CD4-positive, alpha-beta T cell treated with Interleukin-21 for 1 hour (primary cell): ENCODE measurements around the gene PRRC2B.
A peak's percentile ranks its signal among the peaks of the same experiment; 100 is the strongest.

Source experiments
- DNase-seq: peaks from one replicate; pipeline ENCODE4 v3.0.0-alpha.2; 2020

PRRC2B gene

DNA sequence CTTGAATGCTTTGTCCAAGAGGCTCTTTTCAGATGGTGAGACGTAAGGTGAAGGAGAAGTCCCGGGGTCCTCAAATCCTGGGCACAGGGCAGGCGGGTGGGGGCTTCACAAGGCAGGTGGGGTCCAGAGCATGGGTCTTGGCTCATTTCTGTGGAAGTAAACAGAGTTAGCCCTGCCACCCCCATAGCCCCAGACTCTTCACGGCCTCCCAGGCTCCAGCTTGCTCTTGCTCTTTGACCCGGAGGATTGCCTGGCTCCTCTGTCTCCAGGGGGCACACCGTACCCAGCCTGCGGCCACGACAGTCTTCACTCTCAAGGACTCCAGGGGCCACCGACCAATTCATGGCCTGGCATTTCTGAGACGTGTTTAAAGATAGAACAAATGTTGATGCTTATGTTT is 80.0 kb downstream of the PRRC2B start:
- no peak for DNase-seq

DNA sequence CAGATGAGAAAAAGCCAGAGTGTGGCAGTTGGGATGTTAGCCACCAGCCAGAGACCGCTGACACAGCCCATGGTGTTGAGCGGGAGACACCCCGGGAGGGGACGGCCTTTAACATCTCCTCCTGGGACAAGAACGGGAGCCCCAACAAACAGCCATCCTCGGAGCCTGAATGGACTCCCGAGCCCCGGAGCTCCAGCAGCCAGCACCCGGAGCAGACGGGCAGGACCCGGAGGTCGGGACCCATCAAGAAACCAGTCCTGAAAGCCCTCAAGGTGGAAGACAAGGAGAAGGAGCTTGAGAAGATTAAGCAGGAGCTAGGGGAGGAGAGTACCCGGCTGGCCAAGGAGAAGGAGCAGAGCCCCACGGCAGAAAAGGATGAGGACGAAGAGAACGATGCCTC is 80.8 kb downstream of the PRRC2B start:
- no peak for DNase-seq

DNA sequence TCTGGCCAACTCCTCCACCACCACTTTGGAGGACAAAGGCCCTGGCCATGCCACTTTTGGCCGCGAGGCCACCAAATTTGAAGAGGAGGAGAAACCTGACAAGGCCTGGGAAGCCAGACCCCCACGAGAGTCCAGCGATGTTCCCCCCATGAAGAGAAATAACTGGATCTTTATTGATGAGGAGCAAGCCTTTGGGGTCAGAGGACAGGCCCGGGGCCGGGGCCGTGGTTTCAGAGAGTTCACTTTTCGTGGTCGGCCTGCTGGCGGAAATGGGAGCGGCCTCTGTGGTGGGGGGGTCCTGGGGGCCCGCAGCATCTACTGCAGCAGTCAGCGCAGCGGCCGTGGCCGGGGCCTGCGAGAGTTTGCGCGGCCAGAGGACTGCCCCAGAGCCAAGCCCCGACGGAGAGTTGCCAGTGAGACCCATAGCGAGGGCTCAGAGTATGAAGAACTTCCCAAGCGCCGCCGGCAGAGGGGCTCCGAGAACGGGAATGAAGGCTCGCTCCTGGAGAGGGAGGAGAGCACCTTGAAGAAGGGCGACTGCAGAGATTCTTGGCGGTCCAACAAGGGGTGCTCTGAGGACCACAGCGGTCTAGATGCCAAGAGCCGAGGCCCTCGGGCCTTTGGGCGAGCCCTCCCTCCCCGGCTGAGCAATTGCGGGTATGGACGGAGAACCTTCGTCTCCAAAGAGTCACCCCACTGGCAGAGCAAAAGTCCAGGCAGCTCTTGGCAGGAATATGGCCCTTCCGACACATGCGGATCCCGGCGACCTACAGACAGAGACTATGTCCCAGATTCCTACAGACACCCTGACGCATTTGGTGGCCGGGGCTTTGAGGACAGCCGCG is 81.4 kb downstream of the PRRC2B start:
- DNase-seq = no peak

DNA sequence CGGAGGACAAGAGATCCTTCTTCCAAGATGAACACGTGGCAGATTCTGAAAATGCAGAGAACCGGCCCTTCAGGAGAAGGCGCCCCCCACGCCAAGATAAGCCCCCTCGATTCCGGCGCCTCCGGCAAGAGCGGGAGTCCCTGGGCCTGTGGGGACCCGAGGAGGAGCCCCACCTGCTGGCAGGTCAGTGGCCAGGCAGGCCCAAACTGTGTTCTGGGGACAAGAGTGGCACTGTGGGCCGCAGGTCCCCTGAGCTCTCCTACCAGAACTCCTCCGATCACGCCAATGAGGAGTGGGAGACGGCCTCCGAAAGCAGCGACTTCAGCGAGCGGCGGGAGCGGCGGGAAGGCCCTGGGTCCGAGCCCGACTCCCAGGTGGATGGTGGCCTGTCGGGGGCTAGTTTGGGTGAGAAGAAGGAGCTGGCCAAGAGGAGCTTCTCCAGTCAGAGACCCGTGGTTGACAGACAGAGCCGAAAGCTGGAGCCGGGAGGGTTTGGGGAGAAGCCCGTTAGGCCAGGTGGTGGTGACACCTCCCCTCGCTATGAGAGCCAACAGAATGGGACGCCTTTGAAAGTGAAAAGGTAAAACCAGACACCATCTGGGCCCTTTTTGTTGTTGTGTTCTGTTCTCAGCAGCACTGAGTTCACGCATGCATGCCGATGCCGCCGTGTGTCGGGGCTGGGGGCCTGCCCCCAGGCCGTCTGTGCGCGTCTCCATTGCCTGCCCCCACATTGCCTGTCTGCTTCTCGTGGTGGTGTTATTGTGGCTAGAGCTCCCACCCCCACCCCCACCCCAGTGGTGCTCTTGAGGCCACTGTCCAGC is 82.3 kb downstream of the PRRC2B start:
- no peak for DNase-seq

DNA sequence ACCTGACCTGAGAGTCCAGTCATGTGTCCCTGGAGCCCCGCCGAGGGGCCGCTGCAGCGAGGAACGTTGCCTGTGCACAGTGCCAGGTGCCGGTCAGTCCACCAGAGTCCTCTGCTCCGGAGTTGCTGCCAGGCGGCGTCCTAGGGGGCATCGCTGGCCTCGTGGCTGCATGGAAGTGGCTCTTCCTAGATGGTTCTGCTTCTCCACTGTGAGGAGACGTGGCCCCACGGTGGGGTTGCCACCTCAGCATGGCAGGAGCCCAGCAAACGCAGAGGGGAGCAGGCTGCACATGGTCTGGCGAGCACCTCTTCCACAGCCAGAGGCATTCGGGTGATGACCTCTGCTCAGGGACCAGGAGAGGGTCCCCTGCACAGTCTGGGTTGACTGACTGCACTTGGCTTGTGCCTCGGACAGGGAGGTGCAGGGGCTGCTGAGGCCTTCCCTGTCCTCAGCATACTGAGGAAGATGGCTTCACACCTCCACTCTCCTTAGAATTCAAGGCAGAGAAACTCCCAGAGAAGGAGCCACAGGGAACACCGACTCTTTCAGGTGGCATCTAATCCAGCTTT is 83.0 kb downstream of the PRRC2B start:
- no peak for DNase-seq

DNA sequence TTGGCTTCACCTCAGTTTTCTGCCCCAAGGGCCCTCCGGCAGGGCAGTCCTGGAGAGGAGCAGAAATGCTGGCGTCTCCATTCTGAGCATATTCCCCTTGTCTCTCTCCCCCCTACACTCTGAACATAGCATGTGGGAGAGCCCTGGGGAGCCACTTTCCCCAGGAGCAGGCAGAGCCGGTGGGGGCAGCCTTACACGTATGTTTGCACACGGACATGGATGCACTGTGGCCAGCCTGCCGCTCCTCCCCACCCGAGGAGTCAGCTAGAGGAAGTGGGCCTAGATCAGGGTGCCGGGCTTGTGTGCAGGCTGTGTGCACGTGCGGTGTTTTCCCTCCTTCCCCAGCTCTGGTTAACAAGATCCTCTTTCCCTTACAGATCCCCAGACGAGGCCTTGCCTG is 83.5 kb downstream of the PRRC2B start:
- no peak for DNase-seq

DNA sequence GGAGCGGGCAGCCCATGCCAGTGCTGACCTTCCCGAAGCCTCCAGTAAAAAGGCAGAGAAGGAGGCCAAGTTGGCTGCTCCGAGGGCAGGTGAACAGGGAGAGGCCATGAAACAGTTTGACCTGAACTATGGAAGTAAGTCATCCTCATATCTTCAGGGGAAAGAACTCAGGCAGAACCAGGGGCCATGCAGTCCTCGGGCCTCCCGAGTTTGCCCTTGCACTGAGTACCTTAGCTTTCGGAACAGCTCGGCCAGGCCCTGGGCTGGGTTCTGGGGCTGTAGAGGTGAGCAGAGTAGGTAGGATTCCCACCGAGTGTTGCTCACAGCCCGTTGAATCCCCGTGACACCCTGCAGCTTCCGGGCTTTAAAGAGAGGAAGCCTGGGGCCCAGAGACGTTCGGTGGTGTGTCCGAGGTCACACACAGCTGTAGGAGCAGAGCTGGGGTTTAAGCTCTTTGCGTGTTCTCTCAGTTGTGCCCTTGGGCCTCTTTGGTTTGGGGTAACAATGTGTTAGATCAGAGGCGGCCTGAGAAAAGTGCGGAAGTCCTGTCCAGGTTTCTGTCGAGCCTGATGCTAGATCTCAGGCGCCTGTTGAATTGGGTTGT is 84.0 kb downstream of the PRRC2B start:
- no peak for DNase-seq

DNA sequence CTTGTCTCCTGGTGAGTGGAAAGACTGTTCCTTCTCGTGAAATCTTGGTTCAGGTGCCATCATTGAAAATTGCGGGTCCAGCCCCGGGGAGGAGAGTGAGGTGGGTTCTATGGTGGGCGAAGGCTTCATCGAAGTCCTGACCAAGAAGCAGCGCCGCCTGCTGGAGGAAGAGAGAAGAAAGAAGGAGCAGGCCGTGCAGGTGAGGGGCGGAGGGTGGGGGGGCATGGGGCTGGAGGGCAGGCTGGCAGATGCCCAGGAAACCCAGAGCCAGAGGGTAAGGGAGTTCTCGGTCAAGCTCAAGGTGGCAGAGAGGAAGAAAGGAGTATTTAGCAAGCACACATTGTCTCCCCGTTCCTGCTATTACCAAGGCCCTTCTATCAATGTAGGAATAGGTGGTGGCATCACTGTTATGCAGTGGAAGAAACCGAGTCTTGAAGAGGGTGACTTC is 84.6 kb downstream of the PRRC2B start:
- DNase-seq = peak; percentile 65

DNA sequence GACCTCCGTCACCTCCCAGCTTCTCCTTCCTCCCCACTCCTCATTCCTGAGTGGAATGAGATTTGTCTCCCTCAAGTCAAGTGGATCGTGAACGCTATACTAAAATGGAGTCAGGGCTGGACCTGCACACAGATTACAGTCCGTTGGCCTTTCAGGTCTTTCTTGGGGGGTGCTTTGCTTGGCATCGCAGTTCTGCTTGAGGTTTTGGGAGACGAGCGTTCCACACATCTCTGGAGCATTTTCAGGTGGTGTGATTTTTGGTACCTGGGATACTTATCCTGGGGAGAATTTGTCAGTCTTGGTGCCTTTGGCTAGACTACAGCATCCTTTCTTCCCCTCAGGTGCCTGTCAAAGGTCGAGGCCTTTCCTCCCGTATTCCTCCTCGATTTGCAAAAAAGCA is 85.0 kb downstream of the PRRC2B start:
- no peak for DNase-seq

DNA sequence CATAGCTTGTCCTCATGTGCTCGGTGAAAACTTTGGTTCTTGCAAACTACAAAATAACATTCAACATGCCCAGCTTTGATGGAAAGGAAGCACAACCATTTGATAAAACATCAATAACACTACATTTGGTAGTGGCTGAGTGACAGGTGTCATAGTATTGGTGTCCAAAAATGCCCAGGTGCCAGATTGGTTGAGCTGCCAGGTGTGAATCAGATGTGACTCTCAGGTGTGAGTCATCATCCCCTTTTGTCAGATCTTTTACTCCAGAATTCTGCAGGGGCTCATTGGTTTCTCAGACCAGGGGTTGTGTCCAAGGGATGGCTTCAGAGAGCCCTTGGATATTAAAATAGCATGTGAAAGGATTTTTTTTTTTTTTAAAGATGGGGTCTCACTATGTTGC is 86.4 kb downstream of the PRRC2B start:
- DNase-seq = no peak

DNA sequence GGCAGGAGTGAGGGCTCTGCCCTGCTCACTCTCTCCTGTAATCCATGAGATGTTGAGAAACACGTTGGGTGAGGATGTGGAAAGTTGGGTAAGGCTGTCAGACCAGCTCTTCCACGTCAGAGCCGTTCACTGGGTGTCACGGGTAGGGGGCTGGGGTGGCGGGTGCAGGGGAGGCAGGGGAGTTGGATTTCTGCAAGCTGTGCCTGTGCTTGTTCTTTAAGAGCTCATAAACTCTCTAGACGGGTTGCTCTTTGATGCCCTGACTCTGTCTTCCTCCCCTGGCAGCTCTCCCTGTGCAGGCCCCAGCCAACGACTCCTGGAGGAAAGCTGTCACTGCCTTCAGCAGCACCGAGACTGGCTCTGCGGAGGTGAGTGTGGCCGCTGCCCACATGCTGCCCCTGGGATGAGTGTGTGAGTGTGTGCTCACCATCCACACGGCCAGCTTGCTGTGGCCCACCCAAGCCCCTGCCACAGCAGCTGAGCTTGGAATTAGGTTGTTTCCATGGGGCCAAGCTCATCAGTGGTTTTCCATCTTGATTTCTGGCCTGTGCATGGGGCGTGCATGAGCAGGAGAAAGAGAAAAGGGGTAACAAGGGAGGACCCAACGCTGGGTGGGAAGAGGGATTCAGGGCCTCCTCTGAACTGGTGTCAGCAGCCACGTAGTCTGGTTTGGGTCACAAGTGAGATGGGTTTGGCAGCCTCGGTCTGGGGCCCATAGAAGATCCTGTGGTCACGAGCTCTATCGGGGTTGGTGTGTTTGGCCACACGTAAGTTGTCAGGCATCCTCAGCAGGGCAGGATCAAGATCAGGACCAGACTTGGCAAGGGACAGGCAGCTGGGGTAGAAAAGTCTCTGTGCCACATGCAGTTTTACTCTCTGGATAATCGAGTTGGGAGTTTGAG is 87.8 kb downstream of the PRRC2B start:
- no peak for DNase-seq

DNA sequence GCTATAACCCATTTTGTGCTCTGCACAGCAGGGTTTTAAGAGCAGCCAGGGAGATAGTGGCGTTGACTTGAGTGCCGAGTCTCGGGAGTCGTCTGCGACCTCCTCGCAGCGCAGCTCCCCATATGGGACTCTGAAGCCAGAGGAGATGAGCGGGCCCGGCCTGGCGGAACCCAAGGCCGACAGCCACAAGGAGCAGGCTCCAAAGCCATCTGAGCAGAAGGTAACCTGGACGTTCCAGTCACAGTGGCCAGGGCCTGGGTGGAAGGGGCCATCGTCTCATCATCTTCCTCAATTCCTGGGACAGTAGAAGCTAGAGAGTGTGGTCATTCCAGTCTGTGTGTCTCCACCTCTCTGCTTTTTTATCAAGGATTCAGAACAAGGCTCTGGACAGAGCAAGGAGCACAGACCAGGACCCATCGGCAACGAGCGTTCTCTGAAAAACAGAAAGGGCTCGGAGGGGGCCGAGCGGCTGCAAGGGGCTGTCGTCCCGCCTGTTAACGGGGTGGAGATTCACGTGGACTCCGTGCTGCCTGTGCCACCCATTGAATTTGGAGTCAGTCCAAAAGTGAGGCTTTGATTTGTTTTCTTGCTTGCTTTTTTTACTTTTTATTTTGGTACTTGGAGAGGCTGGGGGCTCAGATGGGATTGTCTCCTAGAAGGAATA is 88.6 kb downstream of the PRRC2B start:
- no peak for DNase-seq

DNA sequence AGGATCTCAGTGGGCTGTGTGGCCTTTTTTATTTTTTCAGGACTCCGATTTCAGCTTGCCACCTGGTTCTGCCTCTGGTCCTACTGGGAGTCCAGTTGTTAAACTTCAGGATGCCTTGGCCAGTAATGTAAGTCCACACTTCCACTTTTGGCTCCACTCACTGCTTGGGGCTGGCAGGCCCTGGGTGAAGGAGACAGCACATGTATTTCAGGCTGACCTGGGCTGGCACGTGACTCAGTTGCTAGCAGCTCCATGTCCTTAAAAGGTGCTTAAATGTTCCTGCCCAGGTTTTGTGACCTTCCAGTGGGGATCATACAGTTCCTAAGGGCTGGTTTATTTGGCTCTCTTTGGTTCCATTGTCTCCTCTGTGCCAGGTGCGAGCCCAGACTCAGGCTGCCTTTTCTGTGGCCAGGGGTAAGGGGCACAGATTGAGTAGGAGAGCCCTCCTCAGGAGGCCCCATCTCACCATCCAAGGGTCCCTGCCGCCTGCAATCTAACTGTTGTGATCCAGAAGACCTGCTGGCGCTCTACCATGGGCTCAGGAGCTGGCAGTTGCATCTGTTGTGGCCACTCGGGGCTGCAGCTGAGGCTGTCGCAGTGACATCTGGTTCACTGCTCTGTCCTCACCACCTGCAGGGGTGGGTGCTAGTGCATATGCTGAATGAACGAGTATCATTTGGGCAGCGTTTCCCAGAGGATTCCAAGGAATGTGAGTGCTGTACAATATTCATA is 89.6 kb downstream of the PRRC2B start:
- DNase-seq = no peak

DNA sequence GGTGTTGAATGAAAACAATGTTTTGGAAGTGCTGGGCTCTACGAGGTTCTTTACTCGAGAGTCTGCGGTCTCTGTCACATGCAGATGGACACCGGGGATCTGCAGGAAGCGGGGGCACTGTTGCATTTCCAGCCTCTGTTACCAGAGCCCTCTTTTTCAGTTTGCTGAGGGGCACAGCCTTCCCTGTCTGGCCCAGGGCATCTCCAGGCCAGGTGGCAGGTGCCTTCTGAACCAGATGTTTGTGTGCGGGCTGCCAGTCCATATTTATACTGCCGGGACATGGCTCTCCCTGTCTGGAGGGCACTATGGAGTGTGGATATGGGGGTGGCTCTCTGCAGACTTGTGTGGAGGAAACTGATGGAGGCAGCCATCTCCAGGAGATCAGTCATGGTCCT is 90.2 kb downstream of the PRRC2B start:
- no peak for DNase-seq

DNA sequence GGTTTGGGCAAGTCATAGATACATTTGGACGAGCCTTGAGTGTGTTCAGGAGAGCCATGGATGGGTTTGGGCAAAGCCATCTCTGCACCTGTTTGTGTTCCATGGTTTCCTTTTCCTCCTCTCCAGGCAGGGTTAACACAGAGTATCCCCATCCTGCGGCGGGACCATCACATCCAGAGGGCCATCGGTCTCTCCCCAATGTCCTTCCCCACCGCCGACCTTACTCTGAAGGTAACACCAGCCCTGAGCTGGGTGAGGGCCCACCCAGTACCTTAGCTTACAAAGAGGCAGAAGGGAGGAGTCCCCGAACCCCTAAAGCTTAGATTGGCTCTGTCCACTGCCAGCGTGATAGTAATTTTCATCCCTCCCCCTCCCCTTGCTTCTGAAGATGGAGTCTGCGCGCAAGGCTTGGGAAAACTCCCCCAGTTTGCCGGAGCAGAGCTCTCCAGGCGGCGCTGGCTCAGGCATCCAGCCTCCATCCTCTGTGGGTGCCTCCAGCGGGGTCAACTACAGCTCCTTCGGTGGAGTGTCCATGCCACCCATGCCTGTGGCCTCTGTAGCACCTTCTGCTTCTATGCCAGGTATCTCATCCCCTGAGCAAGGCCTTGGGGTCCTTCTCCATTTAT is 90.8 kb downstream of the PRRC2B start:
- no peak for DNase-seq

DNA sequence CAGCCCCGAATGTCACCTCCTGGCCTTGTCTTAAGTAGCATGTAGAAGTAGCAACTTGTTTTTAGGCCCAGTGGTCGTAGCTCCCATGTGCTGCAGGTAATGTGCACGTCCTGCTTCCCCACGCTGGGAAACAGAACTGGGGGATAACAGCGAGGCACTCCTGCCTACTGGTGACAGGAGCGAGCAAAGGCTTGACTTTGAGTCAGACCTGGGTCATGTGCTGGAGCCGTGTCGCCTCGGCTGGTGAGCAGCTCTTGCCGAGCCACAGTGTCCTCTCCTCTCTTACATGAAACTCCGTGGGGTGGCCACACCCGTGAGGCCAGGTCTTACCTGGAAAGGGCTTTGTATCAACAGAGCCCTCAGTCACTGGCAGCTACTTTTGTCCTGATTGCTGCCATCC is 91.3 kb downstream of the PRRC2B start:
- DNase-seq = no peak

DNA sequence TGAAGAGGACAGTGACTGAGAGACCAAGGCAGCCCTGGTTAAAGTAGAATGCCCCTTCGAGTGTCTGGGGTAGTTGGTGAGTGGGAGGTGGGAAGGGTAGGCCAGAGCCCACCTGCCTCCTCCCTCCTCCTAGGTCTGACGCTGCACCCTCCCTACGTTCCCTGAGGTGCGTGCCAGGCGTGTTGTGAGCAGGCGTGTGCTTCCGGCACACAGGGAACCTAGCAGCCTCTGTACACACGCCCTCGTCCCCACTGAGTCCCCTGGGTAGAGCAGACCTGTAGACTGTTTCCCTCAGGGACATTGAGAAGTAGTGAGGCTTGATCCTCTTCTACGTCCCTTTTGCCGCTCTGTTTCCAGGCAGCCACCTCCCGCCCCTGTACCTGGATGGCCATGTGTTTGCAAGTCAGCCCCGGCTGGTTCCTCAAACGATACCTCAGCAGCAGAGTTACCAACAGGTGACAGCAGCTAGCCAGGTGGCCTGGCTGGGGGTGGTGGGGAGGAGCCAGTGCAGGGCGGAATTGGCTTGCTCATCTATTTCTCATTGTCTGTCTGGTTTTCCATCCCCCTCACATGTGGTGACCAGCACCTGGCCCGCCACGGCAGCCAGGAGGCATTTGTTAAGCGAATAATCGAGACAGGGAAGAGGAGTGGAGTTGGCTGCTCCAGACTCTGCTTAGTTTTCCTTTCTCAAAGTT is 92.0 kb downstream of the PRRC2B start:
- DNase-seq = no peak

DNA sequence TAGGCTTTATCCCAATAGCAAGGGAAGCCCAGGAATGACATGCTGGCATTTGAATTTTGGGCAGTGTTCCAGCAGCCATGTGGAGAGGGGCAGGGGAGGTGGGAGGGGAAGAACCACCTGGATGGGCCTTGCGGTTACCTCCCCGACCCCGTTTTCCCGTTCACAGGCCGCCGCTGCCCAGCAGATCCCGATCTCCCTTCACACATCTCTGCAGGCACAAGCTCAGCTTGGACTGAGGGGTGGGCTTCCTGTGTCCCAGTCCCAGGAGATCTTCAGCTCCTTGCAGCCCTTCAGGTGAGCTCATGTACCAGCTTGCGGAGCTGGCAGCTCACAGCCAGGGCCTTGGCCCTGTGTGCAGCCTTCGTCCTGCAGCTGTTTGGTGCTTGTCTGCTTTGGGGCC is 93.1 kb downstream of the PRRC2B start:
- DNase-seq = no peak

DNA sequence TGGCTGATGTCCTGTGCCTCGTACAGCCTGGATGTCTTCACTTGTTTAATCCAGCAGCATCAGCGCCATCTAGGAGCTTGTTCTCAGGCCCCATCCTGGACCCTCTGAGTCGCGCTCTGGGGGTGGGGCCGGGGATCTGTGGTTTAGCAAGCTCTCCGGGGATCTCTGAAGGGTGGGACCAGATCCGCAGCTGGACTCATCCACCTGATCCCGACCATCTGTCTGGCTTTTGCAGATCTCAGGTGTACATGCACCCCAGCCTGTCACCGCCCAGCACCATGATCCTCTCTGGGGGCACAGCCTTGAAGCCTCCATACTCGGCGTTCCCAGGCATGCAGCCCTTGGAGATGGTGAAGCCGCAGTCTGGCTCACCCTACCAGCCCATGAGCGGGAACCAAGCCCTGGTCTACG is 93.7 kb downstream of the PRRC2B start:
- no peak for DNase-seq

DNA sequence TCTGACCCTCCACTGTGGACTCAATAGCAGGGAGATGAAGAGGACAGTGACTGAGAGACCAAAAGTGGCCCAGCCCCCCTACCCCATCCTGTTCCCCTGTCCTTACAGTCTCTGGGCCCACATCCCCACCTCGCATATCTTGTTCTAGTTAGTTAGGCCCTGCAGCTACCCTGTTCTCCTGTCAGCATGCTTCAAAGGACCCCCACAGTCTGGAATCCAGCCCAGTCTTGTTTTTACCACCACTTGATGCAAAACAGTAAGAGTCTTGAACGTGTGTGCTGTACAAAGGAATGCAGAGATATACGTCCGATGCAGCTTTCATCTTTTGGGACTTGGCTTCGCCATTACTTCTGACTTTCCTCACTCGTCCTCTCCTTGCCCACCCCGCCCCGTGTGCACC is 96.6 kb downstream of the PRRC2B start:
- no peak for DNase-seq
